Prostate gland (tissue), 2 donors: ENCODE data around the gene ETFB. TPM values are rescaled to one million over a fixed set of nuclear protein-coding genes. Genes with fewer than 3 reads are reported as not detected.

Source experiments
- DNase-seq: peaks from one replicate; pipeline ENCODE4 v3.0.0-alpha.2; 2019; ENCODE audit warnings: low spot score
- H3K27ac ChIP-seq, 2 donors: fragments of 200-600 bp; sonication (generic); 2 replicates each; pipeline ENCODE4 v1.5.1; 2017 to 2019
- H3K27me3 ChIP-seq: fragments of 200-600 bp; sonication (generic); replicated peaks from 2 replicates; pipeline ENCODE4 v1.5.1; 2019; ENCODE audit not compliant: insufficient read depth
- H3K36me3 ChIP-seq, 2 donors: fragments of 200-600 bp; sonication (generic); 1 replicate in 1 of 2; 2 replicates in 1 of 2; pipeline versions ENCODE4 v1.5.1 to v1.8.1; 2017 to 2019
- H3K4me1 ChIP-seq: fragments of 200-600 bp; sonication (generic); replicated peaks from 2 replicates; pipeline ENCODE4 v1.5.1; 2019
- H3K4me3 ChIP-seq, 2 donors: fragments of 200-600 bp; sonication (generic); 2 replicates each; pipeline ENCODE4 v1.5.1; 2017 to 2019
- H3K9me3 ChIP-seq: fragments of 200-600 bp; sonication (generic); 2 replicates; pipeline ENCODE4 v1.5.1; 2017
- POLR2A ChIP-seq: fragments of 450-650 bp; IDR thresholded peaks from one replicate; pipeline ENCODE4 v1.6.1; 2016; ENCODE audit warnings: antibody characterized with exemption, mild to moderate bottlenecking
- POLR2AphosphoS5 ChIP-seq: sonication (generic); formaldehyde crosslinking; IDR thresholded peaks from one replicate; pipeline ENCODE4 v1.6.1; 2017; ENCODE audit warnings: antibody characterized with exemption
- WGBS: methylation state at CpG from one replicate; pipeline ENCODE4 v1.1.5; 2018; 5-methylcytosine and 5-hydroxymethylcytosine counted together
- intact Hi-C: fragments of 100-400 bp; cut with DNase I; formaldehyde crosslinking; loops from one replicate; pipeline ENCODE4 v1.14.2; 2022
- total RNA-seq, 2 donors: library from RNA; depleted of rRNA; stranded (reverse); fragments of >200 nt; gene quantifications; one replicate each; pipeline ENCODE4 v1.1.0, GENCODE V29; 2016
- TF ChIP-seq, protein P1 (sequence below), 4 experiments: fragments of 200-600 bp in 2 of 4; fragments of 450-650 bp in 2 of 4; sonication (generic) in 2 of 4; IDR thresholded peaks; 1 replicate in 3 of 4; 2 replicates in 1 of 4; pipeline ENCODE4 v1.5.1; 2016 to 2019; ENCODE audit warnings: antibody characterized with exemption in 4 of 4, mild to moderate bottlenecking in 2 of 4, moderate library complexity in 2 of 4

Gene ETFB
- total RNA-seq, 2 donors from 2014 or later = 82.8 to 118 TPM

DNA sequence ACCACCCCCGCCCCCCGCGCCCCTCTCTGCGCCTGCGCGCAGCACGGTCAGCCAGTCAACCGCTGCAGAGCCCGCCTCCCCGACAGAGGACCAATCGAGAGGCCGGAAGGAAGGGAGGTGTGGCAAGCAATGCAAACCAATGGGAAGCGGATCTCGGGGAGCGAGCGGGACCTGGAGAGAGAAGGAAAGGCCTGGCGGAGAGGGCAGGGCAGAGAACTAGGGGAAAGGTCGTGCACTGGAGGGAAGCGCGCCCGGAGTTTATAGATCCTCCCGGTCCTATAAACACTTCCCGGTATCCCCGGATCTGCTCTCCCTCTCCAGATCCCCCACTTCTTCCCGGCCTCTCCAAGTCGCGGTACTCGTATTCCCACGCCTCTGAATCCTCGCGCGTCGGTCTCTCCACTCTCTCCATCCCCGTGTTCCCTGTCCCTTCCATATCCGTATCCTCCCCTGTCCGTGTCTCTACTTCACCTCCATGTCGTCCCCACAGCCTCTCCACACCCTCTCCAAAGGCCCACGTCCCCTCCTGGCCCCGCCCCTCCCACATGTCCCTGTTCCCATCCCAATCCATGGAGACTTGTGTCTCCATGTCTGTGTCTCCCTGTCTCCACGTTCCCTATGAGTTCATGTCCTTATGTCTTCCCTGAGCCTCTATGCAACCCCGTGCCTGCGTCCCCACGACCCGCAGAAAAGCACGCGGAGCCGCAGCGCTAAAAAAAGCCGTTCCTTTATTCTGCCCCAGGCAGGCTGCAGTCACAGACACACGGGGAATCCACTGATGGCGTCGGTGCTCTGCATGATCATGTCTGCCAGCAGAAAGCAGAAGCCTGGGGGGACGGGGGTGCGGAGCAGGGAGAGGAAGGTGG lies 434 bp upstream of the ETFB start:
- WGBS = under 1% methylated on average over 54 of the region's 54 CpGs
- Histone ChIP-seq H3K27me3 (no peaks in the 10 kb centered on the region), H3K36me3 (no peaks in the 10 kb centered on the region), H3K4me1 (peaks cover 8% of the 10 kb centered on the region), H3K4me3 (peak overlapping the region; percentile 61 to 76), H3K9me3 (no peaks in the 10 kb centered on the region), H3K27ac (peak overlapping the region; percentile 85 to 86)
- intact Hi-C loops = loop anchor here (2.0 to 5.0 kb wide), 2 partner anchors 26 to 336 kb away; no protein-coding TSS in a partner anchor
- TF ChIP-seq POLR2AphosphoS5 (peak; percentile 98), POLR2A (peak; percentile 95)
- TF ChIP-seq, protein P1, sequence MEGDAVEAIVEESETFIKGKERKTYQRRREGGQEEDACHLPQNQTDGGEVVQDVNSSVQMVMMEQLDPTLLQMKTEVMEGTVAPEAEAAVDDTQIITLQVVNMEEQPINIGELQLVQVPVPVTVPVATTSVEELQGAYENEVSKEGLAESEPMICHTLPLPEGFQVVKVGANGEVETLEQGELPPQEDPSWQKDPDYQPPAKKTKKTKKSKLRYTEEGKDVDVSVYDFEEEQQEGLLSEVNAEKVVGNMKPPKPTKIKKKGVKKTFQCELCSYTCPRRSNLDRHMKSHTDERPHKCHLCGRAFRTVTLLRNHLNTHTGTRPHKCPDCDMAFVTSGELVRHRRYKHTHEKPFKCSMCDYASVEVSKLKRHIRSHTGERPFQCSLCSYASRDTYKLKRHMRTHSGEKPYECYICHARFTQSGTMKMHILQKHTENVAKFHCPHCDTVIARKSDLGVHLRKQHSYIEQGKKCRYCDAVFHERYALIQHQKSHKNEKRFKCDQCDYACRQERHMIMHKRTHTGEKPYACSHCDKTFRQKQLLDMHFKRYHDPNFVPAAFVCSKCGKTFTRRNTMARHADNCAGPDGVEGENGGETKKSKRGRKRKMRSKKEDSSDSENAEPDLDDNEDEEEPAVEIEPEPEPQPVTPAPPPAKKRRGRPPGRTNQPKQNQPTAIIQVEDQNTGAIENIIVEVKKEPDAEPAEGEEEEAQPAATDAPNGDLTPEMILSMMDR (IDR thresholded peaks at IDR 0.05) = no peak
- peak; percentile 97 for DNase-seq

GRCh38 chr19:51365211-51365964 lies 800 bp downstream of the ETFB start:
- Histone ChIP-seq H3K27me3 (no peaks in the 10 kb centered on the region), H3K4me3 (peak overlapping the region; percentile 61 to 76), H3K9me3 (no peaks in the 10 kb centered on the region), H3K27ac (peak overlapping the region; percentile 85 to 86), H3K36me3 (no peaks in the 10 kb centered on the region), H3K4me1 (peaks cover 8% of the 10 kb centered on the region)
- intact Hi-C loops = loop anchor here (5.0 kb wide), 1 partner anchor 337 kb away; no protein-coding TSS in a partner anchor
- 13% methylated on average over 10 of the region's 10 CpGs for WGBS
- no peak for DNase-seq
- TF ChIP-seq, protein P1 (IDR thresholded peaks at IDR 0.05) = no peak

DNA sequence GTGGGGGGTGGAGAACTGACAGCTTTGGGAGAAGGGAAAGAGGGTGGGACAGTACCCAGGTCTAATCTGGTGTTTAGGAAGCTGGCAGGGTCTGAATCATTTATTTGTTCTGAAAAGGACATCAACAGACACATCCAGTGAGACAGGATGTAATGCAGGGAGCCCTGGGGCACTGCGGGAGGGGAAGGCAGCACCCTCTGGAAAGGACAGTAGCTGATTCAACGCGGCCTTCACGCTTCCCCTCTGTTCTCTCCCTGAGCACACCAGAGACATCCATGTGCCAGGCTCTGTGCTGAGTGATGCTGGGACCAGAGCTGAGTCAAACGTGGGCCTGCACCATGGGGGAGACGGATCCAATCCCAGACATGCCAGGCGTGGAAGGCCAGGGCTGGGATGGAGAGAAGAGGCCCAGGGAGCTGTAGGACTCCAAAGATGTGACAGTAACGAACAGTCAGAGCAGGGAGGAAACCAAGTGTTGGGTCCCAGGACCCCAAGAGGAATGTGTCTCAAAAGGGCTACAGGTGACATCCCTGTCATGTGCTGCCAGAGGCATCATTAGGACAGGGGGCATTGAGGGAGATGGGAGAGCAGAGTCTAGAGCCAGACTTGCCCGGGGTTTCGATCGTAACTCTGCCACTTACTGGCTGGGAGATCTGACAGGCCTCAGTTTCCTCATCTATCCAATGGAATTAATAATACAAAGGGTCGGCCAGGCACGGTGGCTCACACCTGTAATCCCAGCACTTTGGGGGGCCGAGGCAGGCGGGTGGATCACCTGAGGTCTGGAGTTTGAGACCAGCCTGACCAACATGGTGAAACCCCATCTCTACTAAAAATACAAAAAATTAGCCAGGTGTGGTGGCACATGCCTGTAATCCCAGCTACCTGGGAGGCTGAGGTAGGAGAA lies 1.7 kb downstream of the ETFB start:
- no peak for DNase-seq
- Histone ChIP-seq H3K36me3 (no peaks in the 10 kb centered on the region), H3K4me3 (no peak overlapping the region), H3K9me3 (no peaks in the 10 kb centered on the region), H3K4me1 (peaks cover 8% of the 10 kb centered on the region), H3K27ac (peak overlapping the region in 1 of 2 donors; percentile 86), H3K27me3 (no peaks in the 10 kb centered on the region)
- 68% methylated on average over 15 of the region's 15 CpGs for WGBS
- TF ChIP-seq, protein P1 (IDR thresholded peaks at IDR 0.05) = no peak
- peak; percentile 19 for TF ChIP-seq POLR2AphosphoS5
- no peak for TF ChIP-seq POLR2A
- intact Hi-C loops = loop anchor here (5.0 kb wide), 1 partner anchor 338 kb away; no protein-coding TSS in a partner anchor

DNA sequence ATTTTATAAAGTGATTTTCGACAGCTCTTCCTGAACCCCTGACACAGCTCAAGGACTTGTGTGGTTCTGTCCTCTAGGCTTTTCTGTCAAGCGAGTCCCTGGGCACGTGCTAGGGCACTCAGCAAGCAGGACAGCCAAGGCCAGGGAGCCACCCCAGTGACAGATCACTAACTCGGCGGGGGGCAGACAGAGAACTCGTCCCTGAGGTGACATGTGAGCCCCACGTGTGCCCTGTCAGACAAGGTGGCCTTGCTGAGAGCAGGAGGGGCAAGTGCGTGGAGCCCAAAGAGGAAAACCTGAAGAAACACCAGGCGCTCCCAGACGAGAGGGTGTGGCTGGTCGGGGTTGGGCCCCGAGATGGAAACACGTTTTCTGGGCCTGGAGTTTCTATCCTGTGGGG lies 4.9 kb downstream of the ETFB start:
- Histone ChIP-seq H3K9me3 (no peaks in the 10 kb centered on the region), H3K36me3 (no peaks in the 10 kb centered on the region), H3K27me3 (no peaks in the 10 kb centered on the region), H3K4me1 (peaks cover 8% of the 10 kb centered on the region), H3K4me3 (no peak overlapping the region), H3K27ac (no peak overlapping the region)
- DNase-seq = no peak
- 87% methylated on average over 13 of the region's 13 CpGs for WGBS
- intact Hi-C loops = no loop called here
- TF ChIP-seq POLR2A = no peak
- TF ChIP-seq, protein P1 (IDR thresholded peaks at IDR 0.05) = no peak
- TF ChIP-seq POLR2AphosphoS5 = no peak
